ENCODE measurements around the gene PIM1. TPM values are rescaled to one million over a fixed set of nuclear protein-coding genes. Genes with fewer than 3 reads are reported as not detected.

Gene PIM1
- total and polyA plus RNA-seq, 8 donors = 13.1 to 89.8 (median 20.9) TPM

- Histone ChIP-seq H3K4me1 (peaks cover 0 to 65% of the 10 kb centered on the region in 2 donors), H3K36me3 (peaks cover 3 to 52% of the 10 kb centered on the region in 2 donors), H3K27ac (peak overlapping the region in 1 of 2 donors; percentile 97), H3K4me3 (peak overlapping the region in 1 of 2 donors; percentile 73), H3K9me3 (no peaks in the 10 kb centered on the region), H3K27me3 (no peaks in the 10 kb centered on the region)
- ATAC-seq (no peak), DNase-seq (no peak)
- TF ChIP-seq CTCF (IDR thresholded peaks at IDR 0.05) = no peak
- intact Hi-C loops (cut with DNase I) = loop anchor here (5.0 to 10.0 kb wide), 3 partner anchors 120 to 150 kb away; no protein-coding TSS in a partner anchor
These were observed 4.8 kb downstream of the PIM1 start for GRCh38 chr6:37174515-37175331.

GRCh38 chr6:37175332-37176267, 5.6 kb downstream of the PIM1 start:
- peaks cover 3 to 52% of the 10 kb centered on the region in 2 donors for H3K36me3 ChIP-seq
- H3K9me3 ChIP-seq = no peaks in the 10 kb centered on the region
- DNase-seq (peak in 1 of 4 donors; percentile 51), ATAC-seq (no peak)
- H3K4me3 ChIP-seq = peak overlapping the region in 1 of 2 donors; percentile 73
- peak overlapping the region in 1 of 2 donors; percentile 97 for H3K27ac ChIP-seq
- H3K4me1 ChIP-seq = peaks cover 0 to 73% of the 10 kb centered on the region in 2 donors
- intact Hi-C loops (cut with DNase I) = loop anchor here (10.0 kb wide), 2 partner anchors 121 to 151 kb away; no protein-coding TSS in a partner anchor
- no peaks in the 10 kb centered on the region for H3K27me3 ChIP-seq
- TF ChIP-seq CTCF (IDR thresholded peaks at IDR 0.05) = no peak

GRCh38 chr6:37176268-37177076, 6.5 kb downstream of the PIM1 start:
- Histone ChIP-seq H3K27ac (peak overlapping the region in 1 of 2 donors; percentile 97), H3K4me3 (peak overlapping the region in 1 of 2 donors; percentile 73), H3K36me3 (peaks cover 3 to 48% of the 10 kb centered on the region in 2 donors), H3K9me3 (no peaks in the 10 kb centered on the region), H3K4me1 (peaks cover 0 to 80% of the 10 kb centered on the region in 2 donors), H3K27me3 (no peaks in the 10 kb centered on the region)
- intact Hi-C loops (cut with DNase I) = loop anchor here (10.0 kb wide), 2 partner anchors 122 to 152 kb away; no protein-coding TSS in a partner anchor
- DNase-seq = no peak
- ATAC-seq = no peak
- no peak for TF ChIP-seq CTCF (IDR thresholded peaks at IDR 0.05)

GRCh38 chr6:37177077-37177934, 7.4 kb downstream of the PIM1 start:
- DNase-seq (no peak), ATAC-seq (no peak)
- H3K4me1 ChIP-seq = peaks cover 0 to 88% of the 10 kb centered on the region in 2 donors
- TF ChIP-seq CTCF (IDR thresholded peaks at IDR 0.05) = no peak
- intact Hi-C loops (cut with DNase I) = loop anchor here (10.0 kb wide), 2 partner anchors 123 to 153 kb away; no protein-coding TSS in a partner anchor
- H3K4me3 ChIP-seq = no peak overlapping the region
- H3K27ac ChIP-seq = peak overlapping the region in 1 of 2 donors; percentile 97
- H3K9me3 ChIP-seq = no peaks in the 10 kb centered on the region
- no peaks in the 10 kb centered on the region for H3K27me3 ChIP-seq
- H3K36me3 ChIP-seq = peaks cover 3 to 43% of the 10 kb centered on the region in 2 donors

Measured in left lung (tissue), 10 donors.